GM12872 (cell line): Measurements from ENCODE around the gene KCNH1.

Experiments used
- CTCF ChIP-seq: IDR thresholded peaks from 3 replicates; pipeline ENCODE4 v1.5.1; 2011; ENCODE audit warnings: low read depth, mild to moderate bottlenecking, low read length, moderate library complexity; ENCODE audit not compliant: insufficient read depth

KCNH1 gene

GRCh38 chr1:210916548-210916947 lies 217.4 kb downstream of the KCNH1 start:
- no peak for TF ChIP-seq CTCF

DNA sequence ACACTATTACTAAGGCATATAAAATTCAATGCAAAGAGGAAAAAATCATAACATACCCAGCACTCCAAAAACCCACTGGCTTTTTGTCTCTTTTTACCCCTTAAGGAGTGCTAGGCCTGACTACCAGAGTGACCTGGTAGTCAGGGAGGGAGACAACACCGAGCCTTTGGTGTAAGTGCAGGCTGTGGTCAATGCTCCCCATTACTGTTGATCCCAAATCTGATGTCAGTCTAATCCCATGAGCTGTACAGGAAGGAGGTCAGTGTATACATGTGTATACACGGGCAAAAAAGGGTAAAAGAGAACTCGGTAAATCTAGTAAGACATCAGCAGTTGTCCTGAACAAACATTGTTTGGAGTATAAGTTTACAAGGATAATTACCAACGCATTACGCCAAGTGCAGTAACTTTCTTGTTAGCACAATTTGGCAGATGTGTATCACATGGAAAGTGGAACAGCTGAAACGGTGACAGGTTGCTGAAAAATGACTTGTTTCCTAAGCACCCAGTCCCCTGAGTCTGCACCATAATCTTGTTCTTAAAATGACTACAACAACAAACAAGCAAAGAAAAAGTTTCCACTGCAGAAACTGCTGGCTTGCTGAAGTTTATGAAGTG lies 217.9 kb downstream of the KCNH1 start:
- TF ChIP-seq CTCF, result no peak

GRCh38 chr1:210912752-210913151 lies 221.2 kb downstream of the KCNH1 start:
- TF ChIP-seq CTCF, result no peak

DNA sequence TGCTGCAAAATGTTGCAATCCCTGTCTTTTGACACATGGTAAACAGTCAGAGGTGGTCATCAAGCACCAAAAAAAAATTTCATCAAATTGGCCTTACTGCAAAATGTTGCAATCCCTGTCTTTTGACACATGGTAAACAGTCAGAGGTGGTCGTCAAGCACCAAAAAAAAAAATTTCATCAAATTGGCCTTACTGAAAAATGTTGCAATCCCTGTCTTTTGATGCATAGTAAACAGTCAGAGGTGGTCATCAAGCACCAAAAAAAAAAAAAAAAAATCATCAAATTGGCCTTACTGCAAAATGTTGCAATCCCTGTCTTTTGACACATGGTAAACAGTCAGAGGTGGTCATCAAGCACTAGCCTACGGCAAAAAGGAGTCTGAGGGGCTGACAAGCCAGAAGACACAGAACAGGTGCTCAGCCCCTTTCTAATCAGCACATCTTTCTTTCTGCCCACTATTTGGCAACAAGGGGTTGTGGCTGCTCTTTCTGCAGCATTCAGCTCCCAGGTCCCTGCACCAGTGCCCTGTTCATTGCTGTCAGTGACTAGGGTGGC lies 223.8 kb downstream of the KCNH1 start:
- no peak for TF ChIP-seq CTCF

- no peak for TF ChIP-seq CTCF
These were observed 225.2 kb downstream of the KCNH1 start for GRCh38 chr1:210908791-210909190.

- no peak for TF ChIP-seq CTCF
These were observed 225.7 kb downstream of the KCNH1 start for GRCh38 chr1:210908257-210908656.

GRCh38 chr1:210907251-210907805 lies 226.6 kb downstream of the KCNH1 start:
- no peak for TF ChIP-seq CTCF
